Ishikawa (cell line): Measurements from ENCODE around the gene SV2A.

Source experiments
- CEBPB ChIP-seq: IDR thresholded peaks from 2 replicates; pipeline ENCODE4 v1.6.1; 2012
- CREB1 ChIP-seq: IDR thresholded peaks from 2 replicates; pipeline ENCODE4 v1.6.1; 2012; ENCODE audit warnings: low read depth
- EGR1 ChIP-seq: IDR thresholded peaks from 2 replicates; pipeline ENCODE4 v1.6.1; 2012
- EP300 ChIP-seq: IDR thresholded peaks from 2 replicates; pipeline ENCODE4 v1.6.1; 2012; ENCODE audit warnings: borderline replicate concordance
- FOXM1 ChIP-seq: IDR thresholded peaks from 2 replicates; pipeline ENCODE4 v1.6.1; 2012; ENCODE audit warnings: low read depth, borderline replicate concordance
- NFIC ChIP-seq: IDR thresholded peaks from 2 replicates; pipeline ENCODE4 v1.6.1; 2012
- RAD21 ChIP-seq: IDR thresholded peaks from 2 replicates; pipeline ENCODE4 v1.6.1; 2012; ENCODE audit warnings: low read depth
- TAF1 ChIP-seq: IDR thresholded peaks from 2 replicates; pipeline ENCODE4 v1.6.1; 2012; ENCODE audit warnings: low read depth, mild to moderate bottlenecking
- TCF12 ChIP-seq: IDR thresholded peaks from 2 replicates; pipeline ENCODE4 v1.6.1; 2012; ENCODE audit warnings: low read depth
- TEAD4 ChIP-seq: IDR thresholded peaks from 2 replicates; pipeline ENCODE4 v1.6.1; 2012
- YY1 ChIP-seq: IDR thresholded peaks from 2 replicates; pipeline ENCODE4 v1.6.1; 2012; ENCODE audit warnings: low read depth
- ZBTB7A ChIP-seq: IDR thresholded peaks from 2 replicates; pipeline ENCODE4 v1.6.1; 2012; ENCODE audit warnings: low read depth
- TF ChIP-seq, protein P1 (sequence below): IDR thresholded peaks from 2 replicates; pipeline ENCODE4 v1.6.1; 2012
- TF ChIP-seq, protein P2 (sequence below): IDR thresholded peaks from 2 replicates; pipeline ENCODE4 v1.6.1; 2012
- TF ChIP-seq, protein P3 (sequence below): IDR thresholded peaks from 2 replicates; pipeline ENCODE4 v1.6.1; 2012; ENCODE audit warnings: low read depth, mild to moderate bottlenecking

The SV2A gene

DNA sequence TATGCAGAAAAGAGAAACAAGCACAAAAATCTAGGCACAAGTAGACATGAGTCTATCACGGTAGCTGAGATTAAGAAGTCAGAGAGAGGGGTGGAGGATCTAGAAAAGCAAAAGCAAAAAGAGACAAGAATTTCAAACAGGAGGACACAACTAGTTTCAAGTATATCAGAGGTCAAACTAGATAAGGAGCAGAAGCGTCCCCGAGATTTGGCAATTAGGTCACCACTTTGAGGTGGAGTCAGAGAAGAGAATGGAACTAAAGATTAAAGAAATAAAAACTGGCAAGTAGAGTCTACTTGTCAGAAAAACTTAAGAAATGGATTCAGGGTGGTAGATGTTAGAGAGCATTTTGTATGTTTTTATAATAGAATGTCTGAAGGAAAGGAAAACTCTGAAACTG is 7.7 kb upstream of the SV2A start:
- TF ChIP-seq TAF1 (no peak), FOXM1 (no peak), EGR1 (no peak), ZBTB7A (no peak), CEBPB (no peak), YY1 (no peak), RAD21 (no peak), EP300 (no peak), NFIC (no peak), TEAD4 (no peak), CREB1 (no peak), TCF12 (no peak)
- TF ChIP-seq, protein P1, sequence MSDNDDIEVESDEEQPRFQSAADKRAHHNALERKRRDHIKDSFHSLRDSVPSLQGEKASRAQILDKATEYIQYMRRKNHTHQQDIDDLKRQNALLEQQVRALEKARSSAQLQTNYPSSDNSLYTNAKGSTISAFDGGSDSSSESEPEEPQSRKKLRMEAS: no peak
- TF ChIP-seq, protein P2, sequence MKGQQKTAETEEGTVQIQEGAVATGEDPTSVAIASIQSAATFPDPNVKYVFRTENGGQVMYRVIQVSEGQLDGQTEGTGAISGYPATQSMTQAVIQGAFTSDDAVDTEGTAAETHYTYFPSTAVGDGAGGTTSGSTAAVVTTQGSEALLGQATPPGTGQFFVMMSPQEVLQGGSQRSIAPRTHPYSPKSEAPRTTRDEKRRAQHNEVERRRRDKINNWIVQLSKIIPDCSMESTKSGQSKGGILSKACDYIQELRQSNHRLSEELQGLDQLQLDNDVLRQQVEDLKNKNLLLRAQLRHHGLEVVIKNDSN: no peak
- TF ChIP-seq, protein P3, sequence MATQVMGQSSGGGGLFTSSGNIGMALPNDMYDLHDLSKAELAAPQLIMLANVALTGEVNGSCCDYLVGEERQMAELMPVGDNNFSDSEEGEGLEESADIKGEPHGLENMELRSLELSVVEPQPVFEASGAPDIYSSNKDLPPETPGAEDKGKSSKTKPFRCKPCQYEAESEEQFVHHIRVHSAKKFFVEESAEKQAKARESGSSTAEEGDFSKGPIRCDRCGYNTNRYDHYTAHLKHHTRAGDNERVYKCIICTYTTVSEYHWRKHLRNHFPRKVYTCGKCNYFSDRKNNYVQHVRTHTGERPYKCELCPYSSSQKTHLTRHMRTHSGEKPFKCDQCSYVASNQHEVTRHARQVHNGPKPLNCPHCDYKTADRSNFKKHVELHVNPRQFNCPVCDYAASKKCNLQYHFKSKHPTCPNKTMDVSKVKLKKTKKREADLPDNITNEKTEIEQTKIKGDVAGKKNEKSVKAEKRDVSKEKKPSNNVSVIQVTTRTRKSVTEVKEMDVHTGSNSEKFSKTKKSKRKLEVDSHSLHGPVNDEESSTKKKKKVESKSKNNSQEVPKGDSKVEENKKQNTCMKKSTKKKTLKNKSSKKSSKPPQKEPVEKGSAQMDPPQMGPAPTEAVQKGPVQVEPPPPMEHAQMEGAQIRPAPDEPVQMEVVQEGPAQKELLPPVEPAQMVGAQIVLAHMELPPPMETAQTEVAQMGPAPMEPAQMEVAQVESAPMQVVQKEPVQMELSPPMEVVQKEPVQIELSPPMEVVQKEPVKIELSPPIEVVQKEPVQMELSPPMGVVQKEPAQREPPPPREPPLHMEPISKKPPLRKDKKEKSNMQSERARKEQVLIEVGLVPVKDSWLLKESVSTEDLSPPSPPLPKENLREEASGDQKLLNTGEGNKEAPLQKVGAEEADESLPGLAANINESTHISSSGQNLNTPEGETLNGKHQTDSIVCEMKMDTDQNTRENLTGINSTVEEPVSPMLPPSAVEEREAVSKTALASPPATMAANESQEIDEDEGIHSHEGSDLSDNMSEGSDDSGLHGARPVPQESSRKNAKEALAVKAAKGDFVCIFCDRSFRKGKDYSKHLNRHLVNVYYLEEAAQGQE: no peak

DNA sequence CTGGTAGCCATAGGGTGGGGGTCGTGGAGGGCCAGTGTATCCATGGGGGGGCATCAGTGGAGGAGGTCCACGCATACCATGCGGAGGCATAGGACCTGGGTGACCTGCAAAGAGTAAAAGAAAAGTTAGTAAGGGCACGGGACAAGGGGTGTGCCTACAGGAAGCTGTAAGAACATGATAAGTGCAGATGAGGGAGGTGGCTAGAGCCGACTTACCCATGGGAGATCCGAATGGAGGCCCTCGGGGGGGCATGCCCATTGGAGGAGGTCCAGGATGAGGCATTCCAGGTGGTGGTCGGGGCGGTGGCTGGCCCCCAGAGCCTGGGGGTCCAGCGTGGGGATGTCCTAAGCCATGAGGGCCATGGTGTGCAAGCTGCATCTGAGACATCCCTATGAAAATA is 6.0 kb upstream of the SV2A start:
- TF ChIP-seq, protein P3: no peak
- no peak for TF ChIP-seq ZBTB7A
- TF ChIP-seq CREB1: no peak
- no peak for TF ChIP-seq EGR1
- TF ChIP-seq, protein P2: no peak
- TF ChIP-seq CEBPB: no peak
- TF ChIP-seq TCF12: no peak
- no peak for TF ChIP-seq NFIC
- no peak for TF ChIP-seq FOXM1

DNA sequence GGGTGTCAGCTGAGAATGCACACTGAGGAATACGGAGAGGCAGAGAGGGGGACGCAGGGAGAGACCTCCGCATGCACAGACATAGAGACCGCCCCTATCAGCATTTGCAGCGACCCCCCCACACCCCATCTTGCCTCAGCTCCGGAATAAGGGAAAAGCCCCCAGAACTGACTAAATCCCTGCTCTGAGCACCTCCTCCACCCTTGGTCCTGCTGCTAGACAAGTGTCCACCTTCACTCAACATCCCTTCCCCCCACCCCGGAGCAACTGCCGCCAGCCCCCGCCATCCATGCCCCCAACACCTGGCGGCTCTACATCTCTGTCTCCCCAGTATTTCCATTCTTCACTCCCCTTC is 769 bp downstream of the SV2A start:
- TF ChIP-seq ZBTB7A: no peak
- no peak for TF ChIP-seq CREB1
- no peak for TF ChIP-seq FOXM1
- TF ChIP-seq, protein P2: no peak
- no peak for TF ChIP-seq EP300
- TF ChIP-seq NFIC: no peak
- no peak for TF ChIP-seq TAF1

DNA sequence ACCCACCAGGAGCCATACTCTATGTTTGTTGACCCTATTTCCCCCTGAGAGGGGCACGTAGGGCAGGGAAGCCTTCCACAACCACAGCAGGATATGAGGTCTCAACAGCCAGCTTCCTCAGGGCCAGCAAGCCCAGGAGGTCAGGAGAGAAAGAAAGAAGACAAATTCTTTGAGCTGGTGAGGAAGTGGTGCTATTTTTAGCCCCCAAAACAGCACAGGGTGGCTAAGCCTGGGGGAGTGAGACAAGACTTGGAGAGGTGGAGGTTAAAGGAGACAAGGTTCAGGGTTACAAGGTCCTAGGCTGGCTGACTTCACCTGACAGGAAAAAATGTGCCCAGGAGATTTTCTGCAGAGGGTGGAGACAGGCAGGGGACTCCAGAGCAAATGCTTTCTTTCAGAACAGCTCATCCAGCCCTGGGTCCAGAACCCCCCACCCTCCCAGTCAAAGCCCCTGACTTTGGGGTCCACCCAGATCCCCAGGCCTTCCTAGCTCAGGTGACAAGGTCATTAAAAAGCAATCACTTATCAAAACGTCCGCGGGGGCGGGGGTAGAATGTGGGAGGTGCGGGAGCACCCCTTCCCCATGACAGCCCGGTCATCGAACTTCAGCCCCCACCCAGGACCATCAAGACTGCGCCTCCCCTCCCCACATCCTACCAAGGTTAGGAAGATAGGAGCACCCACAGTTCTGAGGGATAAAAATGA is 1.3 kb downstream of the SV2A start:
- TF ChIP-seq, protein P3: no peak
- TF ChIP-seq, protein P1: no peak
- TF ChIP-seq RAD21 (no peak), EGR1 (no peak), TAF1 (no peak), CEBPB (no peak), CREB1 (no peak), YY1 (no peak), FOXM1 (no peak), TEAD4 (no peak), ZBTB7A (no peak), TCF12 (no peak), EP300 (no peak), NFIC (no peak)
- TF ChIP-seq, protein P2: no peak
